GM12873 (cell line): ENCODE data around the gene ARMC5.

Experiments
- CTCF ChIP-seq: IDR thresholded peaks from 2 replicates; pipeline ENCODE4 v1.5.1; 2012; ENCODE audit warnings: low read depth, mild to moderate bottlenecking, moderate library complexity, low read length, control low read depth; ENCODE audit not compliant: insufficient read depth; ENCODE audit errors: missing control alignments

Gene ARMC5

DNA sequence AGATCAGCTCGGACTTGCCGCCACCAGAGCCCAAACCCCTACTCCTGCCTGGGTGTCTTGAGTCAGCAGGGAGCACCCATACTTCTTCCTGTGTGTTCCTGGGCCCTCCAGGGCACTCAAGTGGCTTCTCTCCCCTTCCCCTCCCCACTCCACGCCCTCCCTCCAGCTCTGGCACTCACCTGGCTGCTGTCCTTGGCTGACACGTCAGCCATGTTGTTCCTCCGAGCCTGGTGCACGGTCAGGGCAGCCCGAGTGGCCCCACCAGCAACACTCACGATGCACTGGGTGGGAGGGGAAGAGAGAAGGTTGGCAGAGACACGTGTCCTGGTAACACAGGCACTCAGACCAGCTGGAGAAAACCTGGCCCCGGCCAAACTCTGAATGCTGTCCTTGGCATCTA is 37.4 kb downstream of the ARMC5 start:
- TF ChIP-seq CTCF: no peak

DNA sequence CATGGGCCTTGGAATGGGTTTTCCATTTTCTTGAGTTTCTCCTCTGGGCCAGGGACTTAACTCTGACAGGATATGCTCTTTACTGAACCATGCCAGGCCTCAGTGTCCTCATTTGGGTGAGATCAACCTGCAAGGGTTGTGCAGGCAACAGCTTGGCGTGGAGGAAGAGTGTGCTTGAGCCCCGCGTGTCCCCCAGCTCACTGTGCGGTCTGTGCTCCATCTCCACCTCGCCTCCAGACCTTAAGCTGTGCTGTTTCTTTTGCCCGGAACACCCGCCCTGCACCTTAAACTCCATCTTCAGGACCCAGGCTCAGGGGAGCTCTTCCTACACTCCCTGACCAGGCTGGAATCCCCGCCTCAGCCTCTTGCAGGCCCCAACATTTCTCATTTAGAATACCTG is 39.2 kb downstream of the ARMC5 start:
- TF ChIP-seq CTCF: no peak

- TF ChIP-seq CTCF: no peak
Measured at GRCh38 chr16:31499928-31500327, 40.6 kb downstream of the ARMC5 start.

DNA sequence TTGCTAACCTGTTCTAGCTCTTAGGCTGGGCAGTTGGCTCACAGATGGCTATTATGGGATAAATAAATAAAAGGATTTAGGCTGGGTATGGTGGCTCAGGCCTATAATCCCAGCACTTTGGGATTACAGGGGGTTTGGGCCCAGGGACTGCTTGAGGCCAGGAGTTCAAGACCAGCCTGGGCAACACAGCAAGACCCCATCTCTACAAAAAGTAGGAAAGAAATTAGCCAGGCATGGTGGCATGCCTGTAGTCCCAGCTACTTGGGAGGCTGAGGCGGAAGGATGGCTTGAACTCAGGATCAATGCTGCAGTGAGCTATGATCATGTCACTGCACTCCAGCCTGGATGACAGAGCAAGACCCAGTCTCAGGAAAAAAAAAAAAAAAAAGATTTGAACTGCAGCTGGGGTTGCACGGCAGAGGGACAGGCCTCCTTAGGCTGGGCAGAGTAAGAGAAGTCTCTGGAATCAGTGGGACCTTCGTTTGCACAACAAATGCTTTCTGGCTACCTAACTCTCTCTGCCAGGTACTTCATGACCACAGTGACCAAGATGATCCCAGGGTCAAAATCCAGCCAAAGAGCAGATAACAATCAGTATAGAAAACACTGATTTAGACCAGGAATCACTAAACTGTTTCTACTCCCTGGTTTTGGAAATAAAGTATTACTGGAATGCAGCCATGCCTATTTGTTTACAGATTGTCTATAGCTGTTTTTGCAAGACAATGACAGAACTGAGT is 42.1 kb downstream of the ARMC5 start:
- no peak for TF ChIP-seq CTCF

GRCh38 chr16:31501966-31502348 is 42.7 kb downstream of the ARMC5 start:
- TF ChIP-seq CTCF: no peak

DNA sequence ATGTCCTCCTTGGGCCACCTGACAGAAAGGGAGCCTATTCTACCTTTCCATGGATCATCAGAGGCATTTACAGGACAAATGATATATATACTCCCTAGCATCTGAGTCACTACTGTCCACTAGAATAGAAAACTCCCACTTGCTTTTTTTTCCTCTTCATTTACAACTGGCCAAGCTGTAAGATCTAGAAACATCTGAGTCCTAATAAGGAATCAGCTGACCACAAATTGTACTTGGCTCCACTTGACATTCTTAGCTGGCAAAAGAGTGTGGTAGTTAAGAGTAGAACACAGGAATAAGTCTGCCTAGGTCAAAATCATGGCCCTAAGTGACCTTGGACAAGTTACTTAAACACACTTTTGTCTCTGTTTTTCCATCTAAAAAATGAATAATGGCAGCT is 43.7 kb downstream of the ARMC5 start:
- TF ChIP-seq CTCF: no peak

DNA sequence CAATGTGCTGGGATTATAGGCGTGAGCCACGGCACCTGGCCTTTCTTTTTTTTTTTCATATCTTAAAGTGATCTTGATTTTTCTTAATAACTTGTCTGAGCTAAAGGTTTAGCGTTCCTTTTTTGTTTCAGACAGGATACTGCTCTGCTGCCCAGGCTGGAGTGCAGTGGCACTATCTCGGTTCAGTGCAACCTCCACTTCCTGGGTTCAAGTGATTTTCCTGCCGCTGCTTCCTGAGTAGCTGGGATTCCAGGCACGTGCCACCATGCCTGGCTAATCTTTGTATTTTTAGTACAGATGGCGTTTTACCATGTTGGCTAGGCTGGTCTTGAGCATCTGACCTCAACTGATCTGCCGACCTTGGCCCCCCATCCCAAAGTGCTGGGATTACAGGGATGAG is 44.9 kb downstream of the ARMC5 start:
- no peak for TF ChIP-seq CTCF

GRCh38 chr16:31505483-31505882 is 46.2 kb downstream of the ARMC5 start:
- no peak for TF ChIP-seq CTCF
